GM12878 (cell line): ENCODE measurements around the gene CASP3. TPM values are rescaled to one million over a fixed set of nuclear protein-coding genes. Genes with fewer than 3 reads are reported as not detected.

Experiments
- ATAC-seq: fragments of 200-7000 bp; cut with Tn5 transposase; 3 replicates; pipeline ENCODE4 v1.9.1; 2020; ENCODE audit warnings: mild to moderate bottlenecking, moderate library complexity
- BruUV-seq: library from RNA; stranded (reverse); fragments of 400-500 nt; replicated peaks from 2 replicates; lab custom pipeline; 2021; lab: Mats Ljungman, UMichigan
- CTCF ChIA-PET: fragments of 300-600 bp; sonication (Branson Sonifier 250); formaldehyde crosslinking; extraction: SDS; loops from one replicate; lab custom pipeline; 2021; ENCODE audit warnings: inconsistent platforms; lab: Yijun Ruan, JAX
- POLR2A ChIA-PET: fragments of 350-600 bp; formaldehyde crosslinking; extraction: SDS; loops from one replicate; lab custom pipeline; 2021; ENCODE audit warnings: inconsistent platforms; lab: Charles Lee
- RAD21 ChIA-PET: fragments of 300-600 bp; sonication (Branson Sonifier 250); formaldehyde crosslinking; loops from one replicate; lab custom pipeline; 2023; ENCODE audit warnings: antibody characterized with exemption; ENCODE audit not compliant: unreplicated experiment; lab: Charles Lee
- SMC1A ChIA-PET: fragments of 300-600 bp; sonication (Branson Sonifier 250); formaldehyde crosslinking; loops from one replicate; lab custom pipeline; 2023; ENCODE audit not compliant: unreplicated experiment, uncharacterized antibody; lab: Charles Lee
- DNase-seq: peaks from one replicate; pipeline ENCODE4 v3.0.0-alpha.2; 2011; ENCODE audit warnings: low read depth, low spot score
- FAIRE-seq: peaks from 3 replicates; lab custom pipeline; 2011; peaks lifted over from hg19 to GRCh38; lab: Jason Lieb, UNC
- H2AFZ ChIP-seq: 2 replicates; pipeline ENCODE4 v1.6.0; 2011; ENCODE audit warnings: low read depth, low read length, control low read depth; ENCODE audit not compliant: control insufficient read depth
- H3K27ac ChIP-seq: 2 replicates; pipeline ENCODE4 v1.5.1; 2011; ENCODE audit warnings: control low read depth; ENCODE audit not compliant: control insufficient read depth, insufficient read depth
- H3K27me3 ChIP-seq, 2 experiments: replicated peaks in 1 of 2; 2 replicates each; pipeline versions ENCODE4 v1.6.0 to v1.6.1; 2011; ENCODE audit warnings: low read length in 1 of 2; ENCODE audit not compliant: control insufficient read depth in 2 of 2, insufficient read depth in 2 of 2
- H3K36me3 ChIP-seq, 2 experiments: 2 replicates each; pipeline ENCODE4 v1.5.1; 2011; ENCODE audit warnings: low read length in 1 of 2; ENCODE audit not compliant: control insufficient read depth in 2 of 2, insufficient read depth in 2 of 2
- H3K4me1 ChIP-seq: 2 replicates; pipeline ENCODE4 v1.6.1; 2011; ENCODE audit warnings: mild to moderate bottlenecking, low read length, moderate library complexity, mixed read lengths; ENCODE audit not compliant: control insufficient read depth, insufficient read depth
- H3K4me2 ChIP-seq: 2 replicates; pipeline ENCODE4 v1.6.0; 2011; ENCODE audit warnings: control low read depth; ENCODE audit not compliant: control insufficient read depth, insufficient read depth
- H3K4me3 ChIP-seq: fragments of 200-600 bp; sonication (generic); 2 replicates; pipeline ENCODE4 v1.5.1; 2016
- H3K79me2 ChIP-seq: 2 replicates; pipeline ENCODE4 v1.6.0; 2011; ENCODE audit warnings: low read length; ENCODE audit not compliant: control insufficient read depth, insufficient read depth
- H3K9ac ChIP-seq: 2 replicates; pipeline ENCODE4 v1.8.0; 2011; ENCODE audit warnings: low read length, control low read depth, mixed read lengths; ENCODE audit not compliant: control insufficient read depth, insufficient read depth
- H3K9me3 ChIP-seq: replicated peaks from 3 replicates; pipeline ENCODE4 v1.5.1; 2011; ENCODE audit warnings: mild to moderate bottlenecking, low read length; ENCODE audit not compliant: control insufficient read depth, insufficient read depth
- H4K20me1 ChIP-seq: 2 replicates; pipeline ENCODE4 v1.6.0; 2011; ENCODE audit not compliant: control insufficient read depth, insufficient read depth
- E2F4 ChIP-seq: IDR thresholded peaks from 2 replicates; pipeline ENCODE4 v1.6.1; 2012; ENCODE audit warnings: low read depth, low read length, improper control_type of control experiment
- FOXM1 ChIP-seq: IDR thresholded peaks from 2 replicates; pipeline ENCODE4 v1.6.1; 2012; ENCODE audit warnings: low read depth, mild to moderate bottlenecking, inconsistent platforms, low read length, moderate library complexity
- IKZF1 ChIP-seq: fragments of 450-650 bp; conservative IDR thresholded peaks from 2 replicates; pipeline ENCODE4 v1.6.1; 2017; ENCODE audit warnings: antibody characterized with exemption, mild to moderate bottlenecking
- MLLT1 ChIP-seq: fragments of 450-650 bp; IDR thresholded peaks from 2 replicates; pipeline ENCODE4 v1.6.1; 2016; ENCODE audit warnings: mild to moderate bottlenecking
- MXI1 ChIP-seq: fragments of 150-350 bp; IDR thresholded peaks from 2 replicates; pipeline ENCODE4 v1.6.1; 2011; ENCODE audit warnings: low read depth, mild to moderate bottlenecking, inconsistent platforms, low read length, improper control_type of control experiment
- MYC ChIP-seq: IDR thresholded peaks from 2 replicates; pipeline ENCODE4 v1.6.1; 2011; ENCODE audit warnings: mild to moderate bottlenecking, low read length, moderate library complexity, inconsistent platforms; ENCODE audit not compliant: insufficient read depth, insufficient replicate concordance, insufficient read length, severe bottlenecking
- PAX5 ChIP-seq: IDR thresholded peaks from 2 replicates; pipeline ENCODE4 v1.6.1; 2011; ENCODE audit warnings: low read depth, low read length, borderline replicate concordance
- POU2F2 ChIP-seq: IDR thresholded peaks from 3 replicates; pipeline ENCODE4 v1.6.1; 2011; ENCODE audit warnings: low read depth, mild to moderate bottlenecking, low read length, borderline replicate concordance
- REST ChIP-seq: IDR thresholded peaks from 2 replicates; pipeline ENCODE4 v1.6.1; 2012; ENCODE audit warnings: mild to moderate bottlenecking, low read depth, low read length
- SPI1 ChIP-seq: IDR thresholded peaks from 2 replicates; pipeline ENCODE4 v1.6.1; 2011; ENCODE audit warnings: low read depth, mild to moderate bottlenecking, low read length, moderate library complexity, borderline replicate concordance; ENCODE audit not compliant: insufficient read depth
- SRF ChIP-seq, 2 experiments: IDR thresholded peaks; 2 replicates each; pipeline ENCODE4 v1.6.1; 2011; ENCODE audit warnings: low read depth in 2 of 2, low read length in 2 of 2, mild to moderate bottlenecking in 1 of 2, moderate library complexity in 1 of 2
- YBX1 ChIP-seq: fragments of 450-650 bp; IDR thresholded peaks from 2 replicates; pipeline ENCODE4 v1.6.1; 2016; ENCODE audit warnings: antibody characterized with exemption
- ZNF274 ChIP-seq: IDR thresholded peaks from one replicate; pipeline ENCODE4 v1.8.0; 2011; ENCODE audit not compliant: insufficient read length, insufficient read depth
- ZNF622 ChIP-seq: fragments of 450-650 bp; IDR thresholded peaks from 2 replicates; pipeline ENCODE4 v1.6.1; 2017; ENCODE audit warnings: mild to moderate bottlenecking, inconsistent platforms
- WGBS: methylation state at CpG from one replicate; pipeline ENCODE4 v1.1.6; 2016; ENCODE audit warnings: low lambda C conversion rate; ENCODE audit not compliant: insufficient replicate concordance, insufficient coverage; ENCODE audit errors: missing lambda C conversion rate; 5-methylcytosine and 5-hydroxymethylcytosine counted together
- in situ Hi-C: fragments of 300-500 bp; cut with MboI; formaldehyde crosslinking; loops from 9 replicates; pipeline ENCODE4 v1.14.3; 2018; ENCODE audit warnings: mixed read lengths
- intact Hi-C: fragments of 100-400 bp; cut with micrococcal nuclease; formaldehyde crosslinking; loops from one replicate; pipeline ENCODE4 v1.14.2; 2022; ENCODE audit not compliant: unreplicated experiment
- polyA plus RNA-seq, 11 experiments: library from polyadenylated mRNA; depleted of rRNA in 4 of 11; unstranded in 6 of 11; stranded (reverse) in 5 of 11; fragments of >200 nt; fragmentation: Nextera tagmentation in 4 of 11; fragmentation: Illumina TruSeq in 1 of 11; extraction: Ambion mirVana in 4 of 11; extraction: Trizol in 1 of 11; gene quantifications; 1 replicate in 1 of 11; 2 replicates in 10 of 11; pipeline versions ENCODE4 v1.2.1 to v1.2.3, GENCODE V29; 2011 to 2016; ENCODE audit warnings: inconsistent platforms in 2 of 11, missing spikeins in 2 of 11, low read depth in 1 of 11
- total RNA-seq, 4 experiments: library from RNA; depleted of rRNA in 3 of 4; stranded (reverse); fragments of >200 nt in 3 of 4; fragmentation: Illumina TruSeq in 1 of 4; extraction: Trizol in 1 of 4; gene quantifications; 2 replicates each; pipeline versions ENCODE4 v1.2.1 to v1.2.3, GENCODE V29; 2013 to 2021

CASP3 gene
- total and polyA plus RNA-seq, 10 of the 15 experiments (the other 5 are each of a cell fraction or from before 2014, with no cell fraction given), result 50.0 to 194 (median 74.4) TPM

- TF ChIP-seq MLLT1, result no peak
- no peak for TF ChIP-seq IKZF1
- no peak for TF ChIP-seq YBX1
These were observed 35.8 kb downstream of the CASP3 start (continued) for GRCh38 chr4:184613405-184613804.

GRCh38 chr4:184612074-184612473 lies 37.2 kb downstream of the CASP3 start:
- no TSS peak for BruUV-seq
- Histone ChIP-seq H3K4me1 (0 out of 2 replicates have a peak, but pooled peaks cover 3% of the 10 kb centered on the region), H3K79me2 (no peaks in the 10 kb centered on the region), H3K27me3 (no peaks in the 10 kb centered on the region), H3K9ac (no peak overlapping the region), H3K27ac (no peak overlapping the region), H3K4me2 (no peak overlapping the region)
- intact Hi-C loops (no loop called here), in situ Hi-C loops (no loop called here)
- ATAC-seq, result no peak
- RAD21 ChIA-PET, result no interaction called here
- POLR2A ChIA-PET, result no interaction called here
- no peak for TF ChIP-seq MXI1
- TF ChIP-seq ZNF622, result no peak
- TF ChIP-seq E2F4, result no peak
- no peak for TF ChIP-seq REST
- no peak for TF ChIP-seq ZNF274
- no peak for TF ChIP-seq MYC
- no peak for TF ChIP-seq POU2F2
- TF ChIP-seq FOXM1, result no peak
- TF ChIP-seq SPI1, result no peak
- TF ChIP-seq SRF (IDR thresholded peaks at IDR 0.05; ENCODE audit: low read depth in 2 of 2, low read length in 2 of 2), result no peak
- TF ChIP-seq PAX5, result no peak
- TF ChIP-seq, all 136 proteins: peak for 0
- Histone ChIP-seq H4K20me1 (no peaks in the 10 kb centered on the region), H2AFZ (no peak overlapping the region), H3K9me3 (peaks cover 8% of the 10 kb centered on the region; the same call in 2 of the 3 replicates), H3K36me3 (no peaks in the 10 kb centered on the region), H3K4me3 (no peak overlapping the region)
- no peak for DNase-seq
- FAIRE-seq, result no peak
- CTCF ChIA-PET, result no interaction called here
- 90% methylated on average over 3 of the region's 3 CpGs for WGBS
- SMC1A ChIA-PET, result no interaction called here
